BLaER1 treated with 17β-estradiol and CSF1 and Interleukin-3, amounts not matched to agents 10 nM and 100 nM (cell line): Measurements from ENCODE around the gene TNK2.

Experiments
- H3K27ac ChIP-seq, 11 experiments: shearing (Covaris generic); formaldehyde crosslinking; 2 replicates each; pipeline ENCODE4 v1.8.1; 2022
- H3K27me3 ChIP-seq, 11 experiments: shearing (Covaris generic); formaldehyde crosslinking; 2 replicates each; pipeline ENCODE4 v1.8.1; 2022
- H3K36me3 ChIP-seq, 11 experiments: shearing (Covaris generic); formaldehyde crosslinking; 2 replicates each; pipeline ENCODE4 v1.8.1; 2022
- H3K4me1 ChIP-seq, 10 experiments: shearing (Covaris generic); formaldehyde crosslinking; 2 replicates each; pipeline ENCODE4 v1.8.1; 2022
- H3K4me2 ChIP-seq, 11 experiments: shearing (Covaris generic); formaldehyde crosslinking; 2 replicates each; pipeline ENCODE4 v1.8.1; 2022
- H3K4me3 ChIP-seq, 10 experiments: shearing (Covaris generic); formaldehyde crosslinking; 2 replicates each; pipeline ENCODE4 v1.8.1; 2022
- H3K9ac ChIP-seq, 11 experiments: shearing (Covaris generic); formaldehyde crosslinking; 2 replicates each; pipeline ENCODE4 v1.8.1; 2022
- H3K9me3 ChIP-seq, 11 experiments: shearing (Covaris generic); formaldehyde crosslinking; replicated peaks in 1 of 11; 2 replicates each; pipeline ENCODE4 v1.8.1; 2022
- H4K20me1 ChIP-seq, 11 experiments: shearing (Covaris generic); formaldehyde crosslinking; 2 replicates each; pipeline ENCODE4 v1.8.1; 2022
- Cebpa-rat ChIP-seq, 11 experiments: shearing (Covaris generic); IDR thresholded peaks; 2 replicates each; pipeline ENCODE4 v1.8.1; 2022

The TNK2 gene

GRCh38 chr3:195877767-195878423 lies 30.5 kb downstream of the TNK2 start:
- Histone ChIP-seq H3K4me1 (peaks cover 25 to 51% (median 34%) of the 10 kb centered on the region in 10 experiments), H3K36me3 (peaks cover 53 to 77% (median 59%) of the 10 kb centered on the region in 11 experiments), H3K4me2 (peak overlapping the region; percentile 57 to 76 (median 69); a peak in 21 of 22 replicates), H3K9me3 (no peaks in the 10 kb centered on the region), H3K27me3 (no peaks in the 10 kb centered on the region), H3K4me3 (no peak overlapping the region), H3K9ac (peak overlapping the region in 9 of 11 experiments; percentile 8 to 53 (median 28); a peak in 10 of 22 replicates), H4K20me1 (peaks cover 12 to 81% (median 36%) of the 10 kb centered on the region in 11 experiments; a peak in 18 of 22 replicates), H3K27ac (peak overlapping the region in 1 of 11 experiments; percentile 25; a peak in 4 of 22 replicates)
- no peak for TF ChIP-seq Cebpa-rat (IDR thresholded peaks at IDR 0.05)

- Histone ChIP-seq H3K4me3 (no peak overlapping the region; a peak in 1 of 20 replicates), H3K27me3 (no peaks in the 10 kb centered on the region), H4K20me1 (peaks cover 12 to 81% (median 42%) of the 10 kb centered on the region in 11 experiments; a peak in 18 of 22 replicates), H3K27ac (peak overlapping the region in 1 of 11 experiments; percentile 25; a peak in 4 of 22 replicates), H3K9me3 (no peaks in the 10 kb centered on the region), H3K4me2 (peak overlapping the region; percentile 57 to 76 (median 69)), H3K36me3 (peaks cover 52 to 77% (median 59%) of the 10 kb centered on the region in 11 experiments), H3K4me1 (peaks cover 25 to 51% (median 31%) of the 10 kb centered on the region in 10 experiments), H3K9ac (peak overlapping the region in 9 of 11 experiments; percentile 8 to 53 (median 28); a peak in 10 of 22 replicates)
- no peak for TF ChIP-seq Cebpa-rat (IDR thresholded peaks at IDR 0.05)
Observed at GRCh38 chr3:195877136-195877715, 31.1 kb downstream of the TNK2 start.

GRCh38 chr3:195876297-195877064 lies 31.9 kb downstream of the TNK2 start:
- Histone ChIP-seq H3K4me3 (peak overlapping the region in 1 of 10 experiments; percentile 18; a peak in 1 of 20 replicates), H3K9ac (peak overlapping the region in 7 of 11 experiments; percentile 13 to 53 (median 28); a peak in 7 of 22 replicates), H3K27me3 (no peaks in the 10 kb centered on the region), H3K27ac (peak overlapping the region in 4 of 11 experiments; percentile 20 to 37 (median 34); a peak in 5 of 22 replicates), H4K20me1 (peaks cover 12 to 81% (median 42%) of the 10 kb centered on the region in 11 experiments; a peak in 18 of 22 replicates), H3K4me2 (peak overlapping the region; percentile 57 to 76 (median 69)), H3K36me3 (peaks cover 50 to 77% (median 58%) of the 10 kb centered on the region in 11 experiments), H3K4me1 (peaks cover 25 to 51% (median 31%) of the 10 kb centered on the region in 10 experiments), H3K9me3 (no peaks in the 10 kb centered on the region)
- TF ChIP-seq Cebpa-rat (IDR thresholded peaks at IDR 0.05) = no peak

DNA sequence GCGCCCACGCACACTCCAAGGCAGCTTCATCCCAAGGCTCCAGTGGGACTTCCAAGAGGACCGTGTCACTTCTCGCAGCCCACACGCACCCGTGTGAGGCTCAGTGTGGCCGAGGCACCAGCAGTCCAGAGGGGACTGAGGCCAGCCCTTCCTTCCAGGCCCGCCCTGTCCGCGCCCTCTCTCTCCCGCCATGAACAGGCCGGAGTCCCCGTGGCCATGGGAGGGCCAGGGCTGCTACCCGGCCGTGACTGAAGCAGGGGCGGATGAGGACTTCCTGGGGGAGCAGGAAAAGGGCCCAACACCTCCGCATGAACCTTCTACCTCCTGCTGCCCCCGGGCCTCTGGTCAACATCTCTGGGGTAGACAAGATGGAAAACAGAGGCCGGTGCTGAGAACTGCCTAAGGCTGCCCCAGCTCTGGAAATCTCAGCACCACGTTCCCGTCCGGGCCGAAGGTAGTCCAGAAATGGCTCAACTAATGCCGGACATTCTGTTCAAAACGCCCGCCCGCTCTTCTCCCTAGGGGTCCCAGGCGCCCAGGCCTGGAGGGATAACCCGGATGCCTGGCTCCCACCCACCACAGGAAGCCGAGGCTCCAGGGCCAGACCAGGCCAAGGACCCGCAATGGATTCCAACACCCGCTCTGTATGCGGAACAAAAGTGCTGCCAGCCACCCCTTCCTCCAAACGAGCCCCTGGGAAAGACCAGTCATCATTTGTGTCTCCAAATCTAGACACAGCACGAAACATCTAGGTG lies 32.7 kb downstream of the TNK2 start:
- peak overlapping the region in 3 of 11 experiments; percentile 20 to 32 (median 21); a peak in 2 of 22 replicates for H3K27ac ChIP-seq
- H3K4me2 ChIP-seq = peak overlapping the region in 3 of 11 experiments; percentile 65 to 74 (median 69); a peak in 5 of 22 replicates
- no peaks in the 10 kb centered on the region for H3K9me3 ChIP-seq
- 0 out of 22 replicates have a peak overlapping the region, but pooled peaks of 2 of the 11 experiments have one; percentile 13 to 26 for H3K9ac ChIP-seq
- no peak overlapping the region for H3K4me3 ChIP-seq
- peaks cover 12 to 89% (median 42%) of the 10 kb centered on the region in 11 experiments; a peak in 18 of 22 replicates for H4K20me1 ChIP-seq
- H3K27me3 ChIP-seq = no peaks in the 10 kb centered on the region
- TF ChIP-seq Cebpa-rat (IDR thresholded peaks at IDR 0.05) = no peak
- H3K36me3 ChIP-seq = peaks cover 57 to 84% (median 66%) of the 10 kb centered on the region in 11 experiments
- peaks cover 25 to 51% (median 31%) of the 10 kb centered on the region in 10 experiments for H3K4me1 ChIP-seq

- Histone ChIP-seq H3K4me3 (no peak overlapping the region), H3K4me2 (no peak overlapping the region), H3K4me1 (peaks cover 25 to 40% (median 29%) of the 10 kb centered on the region in 10 experiments), H3K27me3 (no peaks in the 10 kb centered on the region), H3K36me3 (peaks cover 54 to 88% (median 69%) of the 10 kb centered on the region in 11 experiments), H3K9ac (no peak overlapping the region), H3K9me3 (no peaks in the 10 kb centered on the region), H3K27ac (no peak overlapping the region), H4K20me1 (peaks cover 12 to 93% (median 42%) of the 10 kb centered on the region in 11 experiments; a peak in 18 of 22 replicates)
- TF ChIP-seq Cebpa-rat (IDR thresholded peaks at IDR 0.05) = no peak
Observed at GRCh38 chr3:195873971-195874370, 34.4 kb downstream of the TNK2 start.

- no peak overlapping the region for H3K4me3 ChIP-seq
- peaks cover 21 to 34% (median 24%) of the 10 kb centered on the region in 10 experiments for H3K4me1 ChIP-seq
- H3K27ac ChIP-seq = no peak overlapping the region
- peaks cover 54 to 88% (median 69%) of the 10 kb centered on the region in 11 experiments for H3K36me3 ChIP-seq
- H3K4me2 ChIP-seq = no peak overlapping the region
- H3K9me3 ChIP-seq = no peaks in the 10 kb centered on the region
- no peak for TF ChIP-seq Cebpa-rat (IDR thresholded peaks at IDR 0.05)
- H3K9ac ChIP-seq = no peak overlapping the region
- H3K27me3 ChIP-seq = no peaks in the 10 kb centered on the region
- H4K20me1 ChIP-seq = peaks cover 12 to 93% (median 42%) of the 10 kb centered on the region in 11 experiments; a peak in 18 of 22 replicates
Observed at GRCh38 chr3:195873281-195873887, 35.0 kb downstream of the TNK2 start.

GRCh38 chr3:195872800-195873199 lies 35.6 kb downstream of the TNK2 start:
- no peaks in the 10 kb centered on the region for H3K27me3 ChIP-seq
- H4K20me1 ChIP-seq = peaks cover 12 to 93% (median 38%) of the 10 kb centered on the region in 11 experiments; a peak in 18 of 22 replicates
- H3K27ac ChIP-seq = no peak overlapping the region
- peaks cover 16 to 28% (median 18%) of the 10 kb centered on the region in 10 experiments for H3K4me1 ChIP-seq
- TF ChIP-seq Cebpa-rat (IDR thresholded peaks at IDR 0.05) = no peak
- H3K4me2 ChIP-seq = no peak overlapping the region
- H3K9me3 ChIP-seq = no peaks in the 10 kb centered on the region
- H3K4me3 ChIP-seq = no peak overlapping the region
- no peak overlapping the region for H3K9ac ChIP-seq
- peaks cover 50 to 88% (median 69%) of the 10 kb centered on the region in 11 experiments for H3K36me3 ChIP-seq
